Renal pelvis (tissue), 4 donors: ENCODE data around the gene RNFT1. TPM values are rescaled to one million over a fixed set of nuclear protein-coding genes. Genes with fewer than 3 reads are reported as not detected.
"Not testable (repeated sequence)": the region's sequence is repeated elsewhere in the genome, so short reads cannot be mapped to it uniquely, and the experiment has no call there.

Experiments used
- DNase-seq: peaks from one replicate; pipeline ENCODE4 v3.0.0-alpha.2; 2013
- polyA plus RNA-seq, 3 donors: library from polyadenylated mRNA; unstranded; fragments of 120-200 nt; gene quantifications; one replicate each; pipeline ENCODE4 v1.2.1, GENCODE V29; 2013; ENCODE audit not compliant: insufficient read length in 3 of 3

RNFT1 gene
- polyA plus RNA-seq, 3 donors, result 18.0 to 28.3 (median 27.6) TPM

DNA sequence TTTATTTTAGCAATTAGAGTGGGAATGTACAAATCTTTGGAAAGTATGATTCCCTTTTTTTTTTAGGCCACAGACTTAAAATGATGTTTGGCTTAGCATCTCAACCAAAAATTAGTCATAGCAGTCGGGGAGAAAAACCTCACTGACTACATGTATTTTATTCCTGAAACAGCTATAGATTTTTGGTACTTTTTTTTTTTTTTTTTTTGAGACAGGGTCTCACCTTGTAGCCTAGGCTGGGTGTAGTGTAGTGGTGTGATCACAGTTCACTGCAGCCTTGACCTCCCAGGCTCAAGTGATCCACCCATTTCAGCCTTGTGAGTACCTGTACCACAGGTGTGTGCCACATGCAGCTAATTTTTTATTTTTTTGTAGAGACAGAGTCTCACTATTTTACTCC, 23.4 kb downstream of the RNFT1 start:
- no peak for DNase-seq

DNA sequence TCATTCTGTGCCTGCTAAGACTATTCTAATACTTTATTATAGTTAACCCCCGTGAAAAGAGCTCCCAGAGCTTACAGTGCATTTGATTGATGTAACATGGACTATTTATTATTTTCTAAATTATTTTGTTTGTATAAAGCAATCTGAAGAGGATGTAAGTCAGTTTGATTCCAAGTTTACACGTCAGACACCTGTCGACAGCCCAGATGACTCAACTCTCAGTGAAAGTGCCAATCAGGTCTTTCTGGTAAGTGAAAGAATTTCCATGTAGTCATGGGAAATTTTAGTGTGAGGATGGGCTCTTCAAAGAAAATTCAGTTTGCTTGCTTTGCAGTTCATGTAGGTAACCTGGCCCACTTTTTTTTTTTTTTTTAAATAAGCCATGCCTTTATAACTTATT, 23.8 kb downstream of the RNFT1 start:
- not testable (repeated sequence) for DNase-seq

DNA sequence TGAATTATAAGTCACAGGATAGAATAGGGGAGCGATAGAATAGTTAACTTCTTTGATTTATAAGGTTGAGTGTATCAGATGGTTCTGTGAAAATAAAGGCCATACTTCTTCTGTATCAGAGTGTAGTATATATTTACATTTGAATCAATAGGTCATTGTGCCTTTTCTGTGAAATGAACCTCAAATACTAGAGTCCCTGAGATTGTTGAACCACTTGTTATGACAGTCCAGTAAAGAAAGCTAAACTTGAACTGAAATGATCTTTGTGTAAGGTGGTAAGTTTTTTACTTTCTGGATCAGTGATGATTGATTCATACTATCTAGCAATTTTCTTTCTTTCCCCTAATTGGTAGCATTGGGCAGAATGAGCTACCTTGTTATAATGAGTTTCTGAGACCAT, 31.2 kb downstream of the RNFT1 start:
- not testable (repeated sequence) for DNase-seq

DNA sequence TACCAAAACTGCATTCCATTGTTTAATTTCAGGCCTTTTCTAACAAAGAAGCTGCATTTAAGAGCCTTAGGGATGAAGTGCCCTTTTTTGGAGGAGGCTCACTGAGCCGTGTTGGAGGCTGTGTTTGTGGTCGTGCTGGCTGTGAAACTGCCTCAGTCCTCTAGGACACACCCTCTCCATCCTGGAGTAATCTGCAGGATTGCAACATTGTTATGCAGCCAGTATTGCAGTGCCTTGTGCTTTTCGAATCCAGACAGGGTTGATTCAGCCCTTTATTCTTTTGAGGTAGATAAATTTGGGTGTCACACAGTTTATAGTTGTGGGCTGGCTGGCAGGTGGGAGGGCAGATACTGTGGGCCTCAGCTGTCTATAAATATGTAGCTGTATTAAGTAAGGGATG, 33.8 kb downstream of the RNFT1 start:
- DNase-seq, result not testable (repeated sequence)

- DNase-seq, result not testable (repeated sequence)
Measured at GRCh38 chr17:59930121-59930520, 34.4 kb downstream of the RNFT1 start.

GRCh38 chr17:59920637-59921036, 43.9 kb downstream of the RNFT1 start:
- not testable (repeated sequence) for DNase-seq

GRCh38 chr17:59916446-59916845, 48.1 kb downstream of the RNFT1 start:
- no peak for DNase-seq

- DNase-seq, result peak; percentile 34
Measured at GRCh38 chr17:59914274-59914854, 50.2 kb downstream of the RNFT1 start.

GRCh38 chr17:59907467-59907866, 57.1 kb downstream of the RNFT1 start:
- no peak for DNase-seq

DNA sequence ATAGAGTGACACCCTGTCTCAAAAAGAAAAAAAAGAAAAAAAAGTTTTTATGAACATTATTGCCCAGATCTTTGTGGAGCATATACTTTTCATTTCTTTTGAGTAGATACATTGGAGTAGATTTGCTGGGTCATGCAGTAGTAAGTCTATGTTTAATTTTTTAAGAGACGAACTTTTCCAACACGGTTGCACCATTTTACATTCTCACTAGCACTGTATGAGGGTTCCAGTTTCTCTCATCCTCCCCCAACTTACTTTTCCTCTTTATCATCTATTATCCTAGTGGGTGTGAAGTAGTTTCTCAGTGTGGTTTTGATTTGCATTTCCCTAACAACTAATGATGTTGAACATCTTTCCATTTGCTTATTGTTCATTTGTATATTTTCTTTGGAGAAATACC, 61.1 kb downstream of the RNFT1 start:
- DNase-seq, result no peak

Other genes with a start within 250 kb of the RNFT1 start
- gene TUBD1, start 71.8 kb downstream of the RNFT1 start, polyA plus RNA-seq, result 10 to 100 TPM; 15.5 to 24.2 (median 21.4) TPM
- gene RPS6KB1, start 71.6 kb downstream of the RNFT1 start, polyA plus RNA-seq, result 10 to 100 TPM; 36.4 to 45.7 (median 44.7) TPM
- gene HEATR6, start 114.2 kb upstream of the RNFT1 start, polyA plus RNA-seq, result 10 to 100 TPM; 22.6 to 26.8 (median 24.2) TPM
- 10 to 100 TPM; 49.9 to 51.8 (median 51.4) TPM for gene CA4, start 185.2 kb upstream of the RNFT1 start, polyA plus RNA-seq